Mucosa of descending colon (tissue), 3 donors: Measurements from ENCODE around the gene PHACTR1. TPM values are rescaled to one million over a fixed set of nuclear protein-coding genes. Genes with fewer than 3 reads are reported as not detected.
"Not testable (repeated sequence)": the region's sequence is repeated elsewhere in the genome, so short reads cannot be mapped to it uniquely, and the experiment has no call there.

Source experiments
- ATAC-seq: fragments of 200-7000 bp; cut with Tn5 transposase; one replicate; pipeline ENCODE4 v1.9.1; 2020; ENCODE audit warnings: mild to moderate bottlenecking, moderate library complexity
- DNase-seq, 3 donors: peaks; one replicate each; pipeline ENCODE4 v3.0.0-alpha.2; 2020
- H3K36me3 ChIP-seq: fragments of 200-600 bp; one replicate; pipeline ENCODE4 v1.8.0; 2021; ENCODE audit warnings: low read depth, mild to moderate bottlenecking
- H3K4me1 ChIP-seq: fragments of 200-600 bp; one replicate; pipeline ENCODE4 v1.8.0; 2021; ENCODE audit warnings: low read depth, mild to moderate bottlenecking
- H3K4me3 ChIP-seq: fragments of 200-600 bp; one replicate; pipeline ENCODE4 v1.8.0; 2021; ENCODE audit warnings: mild to moderate bottlenecking
- H3K9me3 ChIP-seq: fragments of 200-600 bp; one replicate; pipeline ENCODE4 v1.8.0; 2021; ENCODE audit warnings: mild to moderate bottlenecking
- CTCF ChIP-seq: fragments of 200-600 bp; IDR thresholded peaks from one replicate; pipeline ENCODE4 v1.8.0; 2022; ENCODE audit warnings: antibody characterized with exemption, mild to moderate bottlenecking
- intact Hi-C, 2 donors: fragments of 100-400 bp; cut with DNase I in 1 of 2; cut with micrococcal nuclease in 1 of 2; formaldehyde crosslinking; loops; one replicate each; pipeline versions ENCODE4 v1.11.0 to v1.11.1; 2022; cut with DNase I, micrococcal nuclease
- total RNA-seq, 3 donors: library from RNA; stranded (reverse); fragmentation: NEBNext Ultra II Directional in 2 of 3; extraction: Animal tissue kit (Norgen Biotek cat#: 25700) in 2 of 3; gene quantifications; one replicate each; pipeline versions ENCODE4 v1.2.1 to v1.2.4, GENCODE V29; 2021 to 2023
- donor health status: DM: no; HTN: no; CAD: no; lungs with moderate emphysema.
- donor health status: DM: no; HTN: no; CAD: no.
- donor health status: DM: no; HTN: yes; CAD: no.

PHACTR1 gene
- total RNA-seq, 3 donors from 2014 or later = 2.7 to 4.7 (median 3.1) TPM

DNA sequence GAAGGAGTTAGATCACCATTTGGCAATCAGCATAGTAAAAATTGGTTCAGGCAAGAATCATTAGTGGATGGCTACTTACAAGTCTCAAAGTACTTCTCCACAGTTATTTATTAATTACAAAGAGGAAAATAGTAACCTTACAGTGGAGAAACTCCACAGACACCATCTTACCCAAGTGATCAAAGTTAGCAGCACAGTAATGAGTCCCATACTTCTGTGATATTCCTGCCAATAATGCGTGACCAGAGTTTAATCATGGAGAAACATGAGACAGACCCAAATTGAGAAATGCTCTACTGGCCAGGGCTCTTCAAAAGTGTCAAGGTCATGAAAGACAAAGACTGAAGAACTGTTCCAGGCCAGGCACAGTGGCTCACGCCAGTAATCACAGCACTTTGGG lies 602.3 kb downstream of the PHACTR1 start:
- Histone ChIP-seq H3K4me3 (no peak overlapping the region), H3K36me3 (no peaks in the 10 kb centered on the region), H3K9me3 (no peaks in the 10 kb centered on the region), H3K4me1 (no peaks in the 10 kb centered on the region)
- intact Hi-C loops = no loop called here
- DNase-seq = no peak
- TF ChIP-seq CTCF = no peak
- no peak for ATAC-seq

DNA sequence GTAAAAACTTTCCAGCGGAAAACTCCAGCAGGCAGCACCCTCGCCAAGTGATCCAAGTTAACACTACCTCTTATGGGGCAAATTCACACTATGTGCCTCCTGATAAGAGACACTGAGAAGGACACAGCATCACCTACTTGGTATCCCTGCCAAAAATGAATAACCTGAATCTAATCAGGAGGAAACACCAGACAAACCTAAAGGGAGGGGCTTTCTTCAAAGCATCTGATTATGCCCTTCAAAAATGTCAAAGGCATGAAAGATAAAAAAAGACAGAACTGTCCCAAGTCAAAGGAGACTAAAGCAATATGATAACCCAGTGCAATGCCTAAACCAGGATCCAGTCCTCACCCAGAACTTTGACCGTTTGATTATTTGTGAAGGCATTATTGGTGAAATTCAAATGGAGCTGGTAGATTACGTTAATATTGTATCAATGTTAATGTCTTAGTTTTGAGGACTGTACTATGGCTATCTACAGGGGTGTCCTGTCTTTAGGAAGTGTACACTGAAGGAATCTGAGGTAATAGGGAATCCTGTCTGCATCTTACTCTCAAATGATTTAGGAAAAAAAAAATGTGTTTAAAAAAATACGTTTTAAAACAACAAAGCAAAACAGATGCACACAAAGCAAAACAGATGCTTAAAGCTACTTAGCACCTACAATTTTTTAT lies 603.5 kb downstream of the PHACTR1 start:
- ATAC-seq (no peak), DNase-seq (no peak)
- Histone ChIP-seq H3K9me3 (no peaks in the 10 kb centered on the region), H3K36me3 (no peaks in the 10 kb centered on the region), H3K4me3 (no peak overlapping the region), H3K4me1 (no peaks in the 10 kb centered on the region)
- intact Hi-C loops = no loop called here
- TF ChIP-seq CTCF = no peak

DNA sequence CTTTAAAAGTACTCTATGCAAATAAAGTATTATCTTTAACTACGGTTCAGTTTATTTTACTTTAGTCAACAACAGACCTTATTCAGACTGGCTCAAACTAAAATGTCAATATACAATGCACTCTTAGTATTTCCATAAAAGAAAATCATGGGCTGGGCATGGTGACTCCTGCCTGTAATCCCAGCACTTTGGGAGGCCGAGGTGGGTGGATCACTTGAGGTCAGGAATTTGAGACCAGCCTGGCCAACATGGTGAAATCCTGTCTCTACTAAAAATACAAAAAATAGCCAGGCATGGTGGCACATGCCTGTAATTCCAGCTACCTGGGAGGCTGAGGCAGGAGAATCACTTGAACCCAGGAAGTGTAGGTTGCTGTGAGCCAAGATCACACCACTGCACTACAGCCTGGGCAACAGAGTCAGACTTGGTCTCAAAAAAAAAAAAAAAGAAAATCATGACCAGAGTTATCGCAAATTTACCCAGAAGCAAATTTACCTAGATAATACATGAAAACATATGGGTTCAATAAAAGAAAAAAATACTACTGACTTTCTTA lies 609.5 kb downstream of the PHACTR1 start:
- H3K4me3 ChIP-seq, intact Hi-C loops, ATAC-seq: not testable (repeated sequence)

DNA sequence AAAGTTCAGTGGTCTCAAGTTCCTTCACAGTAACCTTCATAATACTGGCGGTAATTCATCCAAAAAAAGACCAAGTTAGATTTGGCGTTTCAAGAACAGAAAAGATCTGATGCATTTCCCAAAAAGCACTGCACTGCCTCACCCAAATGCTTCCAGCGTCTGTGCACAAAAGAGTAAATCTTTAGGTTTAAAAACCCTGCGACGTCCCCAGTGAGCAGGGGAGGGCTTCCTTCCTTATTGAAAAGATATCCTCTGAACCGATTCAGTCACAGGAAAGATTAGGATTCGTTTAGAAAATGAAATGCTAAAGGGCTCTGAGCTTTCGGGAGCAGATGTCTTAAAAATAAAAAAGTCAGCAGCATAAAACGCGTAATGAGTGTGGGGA lies 611.1 kb downstream of the PHACTR1 start:
- Histone ChIP-seq H3K4me3 (peak overlapping the region; percentile 59), H3K36me3 (no peaks in the 10 kb centered on the region), H3K9me3 (no peaks in the 10 kb centered on the region), H3K4me1 (peaks cover 8% of the 10 kb centered on the region)
- intact Hi-C loops = no loop called here
- no peak for TF ChIP-seq CTCF
- ATAC-seq (peak; percentile 8), DNase-seq (no peak)

More for the DNA sequence above, 609.5 kb downstream of the PHACTR1 start:
- H3K9me3 ChIP-seq, DNase-seq, H3K4me1 ChIP-seq, H3K36me3 ChIP-seq: not testable (repeated sequence)

- intact Hi-C loops = no loop called here
- no peaks in the 10 kb centered on the region for H3K9me3 ChIP-seq
- TF ChIP-seq CTCF = no peak
- ATAC-seq (peak; percentile 97), DNase-seq (peak; percentile 93 to 97 (median 96))
- H3K36me3 ChIP-seq = no peaks in the 10 kb centered on the region
- H3K4me1 ChIP-seq = peaks cover 8% of the 10 kb centered on the region
- peak within 1 kb of the TSS; percentile 59 for H3K4me3 ChIP-seq
Measured at GRCh38 chr6:13328076-13328874, 611.7 kb downstream of the PHACTR1 start, which contains the start of gene TBC1D7. TBC1D7 (minus strand) TSS chr6:13328537; CDS start chr6:13326898, 1,639 bp downstream.

- ATAC-seq (no peak), DNase-seq (no peak)
- peak overlapping the region; percentile 59 for H3K4me3 ChIP-seq
- H3K9me3 ChIP-seq = no peaks in the 10 kb centered on the region
- intact Hi-C loops = no loop called here
- no peak for TF ChIP-seq CTCF
- H3K4me1 ChIP-seq = peaks cover 8% of the 10 kb centered on the region
- no peaks in the 10 kb centered on the region for H3K36me3 ChIP-seq
Measured at GRCh38 chr6:13328875-13329183, 612.3 kb downstream of the PHACTR1 start.
